Sigmoid colon (tissue), 7 donors: ENCODE results near the gene TTC33. TPM values are rescaled to one million over a fixed set of nuclear protein-coding genes. Genes with fewer than 3 reads are reported as not detected.

Experiments used
- DNase-seq: peaks from one replicate; pipeline ENCODE4 v3.0.0-alpha.2; 2019
- H3K27ac ChIP-seq, 4 donors: fragments of 200-600 bp; sonication (generic); one replicate each; pipeline ENCODE4 v1.5.1; 2016 to 2019; ENCODE audit warnings: mild to moderate bottlenecking in 1 of 4
- H3K27me3 ChIP-seq, 3 donors: fragments of 200-600 bp; sonication (generic); one replicate each; pipeline ENCODE4 v1.5.1; 2019; ENCODE audit warnings: mild to moderate bottlenecking in 1 of 3
- H3K36me3 ChIP-seq, 4 donors: fragments of 200-600 bp; sonication (generic); one replicate each; pipeline ENCODE4 v1.5.1; 2016 to 2019
- H3K4me1 ChIP-seq, 4 donors: fragments of 200-600 bp; sonication (generic); one replicate each; pipeline ENCODE4 v1.5.1; 2017 to 2019
- H3K4me3 ChIP-seq, 4 donors: fragments of 200-600 bp; sonication (generic); one replicate each; pipeline ENCODE4 v1.5.1; 2017 to 2019; ENCODE audit warnings: mild to moderate bottlenecking in 2 of 4, moderate library complexity in 1 of 4
- H3K9me3 ChIP-seq, 4 donors: fragments of 200-600 bp in 3 of 4; sonication (generic) in 3 of 4; one replicate each; pipeline versions ENCODE4 v1.5.1 to v1.6.1; 2013 to 2019
- CTCF ChIP-seq, 4 experiments: fragments of 450-650 bp in 3 of 4; fragments of 200-600 bp in 1 of 4; IDR thresholded peaks; one replicate each; pipeline ENCODE4 v1.5.1; 2016 to 2019; ENCODE audit warnings: antibody characterized with exemption in 4 of 4, mild to moderate bottlenecking in 3 of 4, moderate library complexity in 2 of 4
- EP300 ChIP-seq, 4 donors: sonication (generic); formaldehyde crosslinking; IDR thresholded peaks; one replicate each; pipeline ENCODE4 v1.6.1; 2017; ENCODE audit warnings: antibody characterized with exemption in 4 of 4
- POLR2A ChIP-seq, 2 donors: fragments of 450-650 bp; IDR thresholded peaks; one replicate each; pipeline ENCODE4 v1.6.1; 2016; ENCODE audit warnings: antibody characterized with exemption in 2 of 2, mild to moderate bottlenecking in 2 of 2, moderate library complexity in 2 of 2
- POLR2AphosphoS5 ChIP-seq, 4 donors: sonication (generic); formaldehyde crosslinking; IDR thresholded peaks; one replicate each; pipeline ENCODE4 v1.6.1; 2017; ENCODE audit warnings: antibody characterized with exemption in 4 of 4
- WGBS, 2 donors: extraction: QIAGEN DNeasy Blood & Tissue Kit; methylation state at CpG; one replicate each; pipeline ENCODE4 v1.1.7; 2013; 5-methylcytosine and 5-hydroxymethylcytosine counted together
- intact Hi-C: fragments of 100-400 bp; cut with DNase I; formaldehyde crosslinking; loops from one replicate; pipeline ENCODE4 v1.15.1; 2023
- polyA plus RNA-seq, 3 donors: library from polyadenylated mRNA; stranded (reverse); fragments of 200-250 nt; gene quantifications; one replicate each; pipeline ENCODE4 v1.2.3, GENCODE V29; 2013
- total RNA-seq, 4 donors: library from RNA; depleted of rRNA; stranded (reverse); fragments of >200 nt; gene quantifications; one replicate each; pipeline ENCODE4 v1.1.0, GENCODE V29; 2016
- donor health status: healthy with polysubstance abuse.
- donor health status: Bipolar disorder and iron deficiency.
- donor health status: healthy.

Gene TTC33
- total and polyA plus RNA-seq, 7 donors: 6.6 to 33.2 (median 18.0) TPM

- TF ChIP-seq CTCF (IDR thresholded peaks at IDR 0.05) (no peak), EP300 (IDR thresholded peaks at IDR 0.05) (no peak), POLR2A (IDR thresholded peaks at IDR 0.05) (no peak), POLR2AphosphoS5 (IDR thresholded peaks at IDR 0.05) (no peak)
- Histone ChIP-seq H3K27me3 (no peaks in the 10 kb centered on the region), H3K4me3 (no peak overlapping the region), H3K9me3 (no peaks in the 10 kb centered on the region), H3K4me1 (no peaks in the 10 kb centered on the region), H3K36me3 (no peaks in the 10 kb centered on the region), H3K27ac (no peak overlapping the region)
- intact Hi-C loops: no loop called here
- WGBS, 2 donors: 22 to 36% methylated on average over 3 of the region's 3 CpGs
- no peak for DNase-seq
Measured at GRCh38 chr5:40495237-40495635, 260.5 kb downstream of the TTC33 start.

- 91 to 93% methylated on average over 3 to 4 of the region's 4 CpGs for WGBS, 2 donors
- no peaks in the 10 kb centered on the region for H3K9me3 ChIP-seq
- no peak overlapping the region for H3K27ac ChIP-seq
- no peak for DNase-seq
- no peak overlapping the region for H3K4me3 ChIP-seq
- TF ChIP-seq EP300 (IDR thresholded peaks at IDR 0.05) (no peak), CTCF (IDR thresholded peaks at IDR 0.05) (no peak), POLR2A (IDR thresholded peaks at IDR 0.05) (no peak), POLR2AphosphoS5 (IDR thresholded peaks at IDR 0.05) (no peak)
- H3K27me3 ChIP-seq: no peaks in the 10 kb centered on the region
- H3K4me1 ChIP-seq: no peaks in the 10 kb centered on the region
- intact Hi-C loops: no loop called here
- no peaks in the 10 kb centered on the region for H3K36me3 ChIP-seq
Measured at GRCh38 chr5:40494631-40495236, 261.0 kb downstream of the TTC33 start.

GRCh38 chr5:40492056-40492455, 263.7 kb downstream of the TTC33 start:
- H3K9me3 ChIP-seq: no peaks in the 10 kb centered on the region
- H3K4me1 ChIP-seq: no peaks in the 10 kb centered on the region
- no peak for TF ChIP-seq POLR2A (IDR thresholded peaks at IDR 0.05)
- no peak for TF ChIP-seq POLR2AphosphoS5 (IDR thresholded peaks at IDR 0.05)
- no peak for TF ChIP-seq CTCF (IDR thresholded peaks at IDR 0.05)
- TF ChIP-seq EP300 (IDR thresholded peaks at IDR 0.05): no peak
- no peak overlapping the region for H3K4me3 ChIP-seq
- no peaks in the 10 kb centered on the region for H3K36me3 ChIP-seq
- DNase-seq: no peak
- H3K27ac ChIP-seq: no peak overlapping the region
- H3K27me3 ChIP-seq: no peaks in the 10 kb centered on the region
- intact Hi-C loops: no loop called here
- WGBS, 2 donors: 88 to 90% methylated on average over 1 of the region's 1 CpG

- no peaks in the 10 kb centered on the region for H3K36me3 ChIP-seq
- TF ChIP-seq POLR2A (IDR thresholded peaks at IDR 0.05) (no peak), POLR2AphosphoS5 (IDR thresholded peaks at IDR 0.05) (no peak), CTCF (IDR thresholded peaks at IDR 0.05) (no peak), EP300 (IDR thresholded peaks at IDR 0.05) (no peak)
- no peaks in the 10 kb centered on the region for H3K9me3 ChIP-seq
- H3K27me3 ChIP-seq: no peaks in the 10 kb centered on the region
- H3K4me3 ChIP-seq: no peak overlapping the region
- DNase-seq: no peak
- H3K4me1 ChIP-seq: no peaks in the 10 kb centered on the region
- intact Hi-C loops: no loop called here
- no peak overlapping the region for H3K27ac ChIP-seq
- WGBS, 2 donors: 56 to 69% methylated on average over 1 of the region's 1 CpG
Measured at GRCh38 chr5:40491644-40492043, 264.1 kb downstream of the TTC33 start.
